DOHH2 (cell line): ENCODE results near the gene CCDC51.

Experiments used
- EZH2phosphoT487 ChIP-seq: fragments of 200-600 bp; sonication (generic); IDR thresholded peaks from 2 replicates; pipeline ENCODE4 v1.6.1; 2017; ENCODE audit warnings: borderline replicate concordance, mild to moderate bottlenecking, antibody characterized with exemption, low read length, moderate library complexity, mixed read lengths
- TF ChIP-seq, protein P1 (sequence below): fragments of 200-600 bp; sonication (generic); IDR thresholded peaks from one replicate; pipeline ENCODE4 v1.5.1; 2014; ENCODE audit warnings: antibody characterized with exemption, mild to moderate bottlenecking, low read depth, low read length; ENCODE audit not compliant: poor library complexity, severe bottlenecking

DNA sequence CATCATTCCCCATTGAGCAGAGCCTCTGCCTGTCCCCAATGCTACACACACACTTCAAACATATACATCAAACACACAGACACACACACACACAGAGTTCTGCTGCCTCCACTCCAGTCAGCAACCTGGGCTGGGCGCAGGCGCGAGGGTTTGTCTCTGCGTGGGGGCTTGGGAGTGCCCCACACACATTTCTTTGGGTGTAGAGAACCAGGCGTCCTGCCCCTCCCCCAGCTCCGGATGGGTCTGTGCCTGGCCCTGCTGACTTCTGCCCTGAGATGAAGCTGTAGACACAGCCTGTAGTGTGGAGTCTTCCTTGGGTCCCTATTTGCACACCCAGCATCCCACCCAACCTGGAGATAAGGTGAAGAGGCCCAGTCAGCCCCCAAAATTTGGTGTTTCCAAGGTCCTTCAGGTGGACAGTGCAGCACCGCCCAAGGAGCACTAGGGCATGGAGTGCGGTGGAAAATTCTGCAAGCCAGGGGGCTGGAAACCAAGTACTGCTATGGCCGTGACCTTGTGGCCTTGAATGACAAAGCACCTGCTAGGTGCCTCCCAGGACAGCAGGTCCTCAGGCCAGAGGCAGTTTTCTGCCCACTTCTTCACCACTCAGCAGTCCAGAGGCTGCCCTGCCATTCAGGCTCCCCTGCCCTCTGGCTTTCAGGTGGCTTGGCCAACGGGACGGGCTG lies 41.1 kb downstream of the CCDC51 start:
- TF ChIP-seq, protein P1, sequence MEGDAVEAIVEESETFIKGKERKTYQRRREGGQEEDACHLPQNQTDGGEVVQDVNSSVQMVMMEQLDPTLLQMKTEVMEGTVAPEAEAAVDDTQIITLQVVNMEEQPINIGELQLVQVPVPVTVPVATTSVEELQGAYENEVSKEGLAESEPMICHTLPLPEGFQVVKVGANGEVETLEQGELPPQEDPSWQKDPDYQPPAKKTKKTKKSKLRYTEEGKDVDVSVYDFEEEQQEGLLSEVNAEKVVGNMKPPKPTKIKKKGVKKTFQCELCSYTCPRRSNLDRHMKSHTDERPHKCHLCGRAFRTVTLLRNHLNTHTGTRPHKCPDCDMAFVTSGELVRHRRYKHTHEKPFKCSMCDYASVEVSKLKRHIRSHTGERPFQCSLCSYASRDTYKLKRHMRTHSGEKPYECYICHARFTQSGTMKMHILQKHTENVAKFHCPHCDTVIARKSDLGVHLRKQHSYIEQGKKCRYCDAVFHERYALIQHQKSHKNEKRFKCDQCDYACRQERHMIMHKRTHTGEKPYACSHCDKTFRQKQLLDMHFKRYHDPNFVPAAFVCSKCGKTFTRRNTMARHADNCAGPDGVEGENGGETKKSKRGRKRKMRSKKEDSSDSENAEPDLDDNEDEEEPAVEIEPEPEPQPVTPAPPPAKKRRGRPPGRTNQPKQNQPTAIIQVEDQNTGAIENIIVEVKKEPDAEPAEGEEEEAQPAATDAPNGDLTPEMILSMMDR: no peak
- no peak for TF ChIP-seq EZH2phosphoT487
